Keratinocyte (primary cell): ENCODE results near the gene ACP7. TPM values are rescaled to one million over a fixed set of nuclear protein-coding genes. Genes with fewer than 3 reads are reported as not detected.
A peak's percentile ranks its signal among the peaks of the same experiment; 100 is the strongest.

Source experiments
- DNase-seq: peaks from one replicate; pipeline ENCODE4 v3.0.0-alpha.2; 2011; ENCODE audit warnings: low read depth, missing footprints, low spot score
- FAIRE-seq: peaks from 2 replicates; lab custom pipeline; 2011; peaks lifted over from hg19 to GRCh38; lab: Jason Lieb, UNC
- H2AFZ ChIP-seq: 2 replicates; pipeline ENCODE4 v1.6.0; 2012; ENCODE audit warnings: low read length, control low read depth, inconsistent platforms; ENCODE audit not compliant: control insufficient read depth
- H3K27ac ChIP-seq: 2 replicates; pipeline ENCODE4 v1.5.1; 2011; ENCODE audit warnings: low read length; ENCODE audit not compliant: control insufficient read depth, insufficient read depth
- H3K27me3 ChIP-seq: 3 replicates; pipeline ENCODE4 v1.6.0; 2011; ENCODE audit warnings: low read length; ENCODE audit not compliant: control insufficient read depth, insufficient read depth; ENCODE audit errors: extremely low read depth
- H3K36me3 ChIP-seq, 2 experiments: 2 replicates in 1 of 2; 3 replicates in 1 of 2; pipeline ENCODE4 v1.5.1; 2011; ENCODE audit warnings: low read length in 2 of 2, mild to moderate bottlenecking in 1 of 2; ENCODE audit not compliant: control insufficient read depth in 2 of 2, insufficient read depth in 2 of 2; ENCODE audit errors: extremely low read depth in 1 of 2
- H3K4me1 ChIP-seq: 3 replicates; pipeline ENCODE4 v1.5.1; 2011; ENCODE audit warnings: low read length; ENCODE audit not compliant: control insufficient read depth, insufficient read depth; ENCODE audit errors: extremely low read depth
- H3K4me2 ChIP-seq: 3 replicates; pipeline ENCODE4 v1.6.0; 2011; ENCODE audit warnings: low read depth, low read length; ENCODE audit not compliant: control insufficient read depth, insufficient read depth; ENCODE audit errors: extremely low read depth
- H3K4me3 ChIP-seq, 3 experiments: fragments of 200-600 bp in 1 of 3; sonication (generic) in 1 of 3; 2 replicates in 2 of 3; 3 replicates in 1 of 3; pipeline ENCODE4 v1.5.1; 2011 to 2016; ENCODE audit warnings: low read length in 3 of 3, mild to moderate bottlenecking in 3 of 3, control low read depth in 2 of 3, inconsistent platforms in 1 of 3, low read depth in 1 of 3, mixed read lengths in 1 of 3, mixed run types in 1 of 3, moderate library complexity in 1 of 3; ENCODE audit not compliant: control insufficient read depth in 2 of 3, insufficient read depth in 2 of 3; ENCODE audit errors: extremely low read depth in 1 of 3
- H3K79me2 ChIP-seq: 2 replicates; pipeline ENCODE4 v1.6.0; 2012; ENCODE audit warnings: low read length; ENCODE audit not compliant: control insufficient read depth, insufficient read depth
- H3K9ac ChIP-seq: 3 replicates; pipeline ENCODE4 v1.6.0; 2011; ENCODE audit warnings: low read length; ENCODE audit not compliant: control insufficient read depth, insufficient read depth; ENCODE audit errors: extremely low read depth
- H3K9me1 ChIP-seq: 3 replicates; pipeline ENCODE4 v1.6.0; 2011; ENCODE audit warnings: low read length; ENCODE audit not compliant: control insufficient read depth, insufficient read depth; ENCODE audit errors: extremely low read depth
- H3K9me3 ChIP-seq: 2 replicates; pipeline ENCODE4 v1.5.1; 2012; ENCODE audit warnings: low read depth, low read length; ENCODE audit not compliant: control insufficient read depth
- H4K20me1 ChIP-seq: 3 replicates; pipeline ENCODE4 v1.6.0; 2011; ENCODE audit warnings: low read length; ENCODE audit not compliant: control insufficient read depth, insufficient read depth; ENCODE audit errors: extremely low read depth
- CTCF ChIP-seq, 3 experiments: IDR thresholded peaks in 1 of 3; conservative IDR thresholded peaks in 1 of 3; optimal IDR thresholded peaks in 1 of 3; 2 replicates in 2 of 3; 3 replicates in 1 of 3; pipeline versions ENCODE3 to v1.5.1; 2011; ENCODE audit warnings: low read length in 3 of 3, mild to moderate bottlenecking in 3 of 3, moderate library complexity in 2 of 3, control low read depth in 1 of 3, inconsistent platforms in 1 of 3; ENCODE audit not compliant: insufficient read depth in 2 of 3; ENCODE audit errors: extremely low read depth in 1 of 3
- EZH2 ChIP-seq: IDR thresholded peaks from one replicate; pipeline ENCODE4 v1.6.1; 2012; ENCODE audit warnings: inconsistent platforms, mild to moderate bottlenecking, low read length, moderate library complexity
- dilution Hi-C: fragments of 300-500 bp; cut with MboI; formaldehyde crosslinking; loops from one replicate; pipeline ENCODE4 v1.7.0; 2020; ENCODE audit warnings: low sequenced_read_pairs; ENCODE audit not compliant: extremely low pct_ligation_motif_present
- polyA plus RNA-seq, 5 experiments: library from polyadenylated mRNA; depleted of rRNA in 3 of 5; stranded (reverse) in 3 of 5; stranded (forward) in 1 of 5; unstranded in 1 of 5; fragments of >200 nt; gene quantifications; 1 replicate in 1 of 5; 2 replicates in 3 of 5; 3 replicates in 1 of 5; pipeline versions ENCODE4 v1.2.1 to v1.2.3, GENCODE V29; 2011 to 2012; ENCODE audit warnings: missing spikeins in 2 of 5, low read depth in 1 of 5, low replicate concordance in 1 of 5

ACP7 gene
- polyA plus RNA-seq, 1 donor (not counting 4 experiments of a cell fraction or from before 2014, with no cell fraction given), result 0.09 TPM

- Histone ChIP-seq H3K9ac (no peak overlapping the region), H3K27ac (no peak overlapping the region), H3K36me3 (no peaks in the 10 kb centered on the region), H3K4me2 (no peak overlapping the region), H3K4me1 (no peaks in the 10 kb centered on the region), H3K27me3 (no peaks in the 10 kb centered on the region), H3K9me3 (no peaks in the 10 kb centered on the region), H3K4me3 (no peak overlapping the region), H4K20me1 (no peaks in the 10 kb centered on the region), H2AFZ (no peak overlapping the region), H3K9me1 (no peaks in the 10 kb centered on the region), H3K79me2 (no peaks in the 10 kb centered on the region)
- FAIRE-seq (no peak), DNase-seq (no peak)
- dilution Hi-C loops, result no loop called here
- no peak for TF ChIP-seq EZH2
- no peak for TF ChIP-seq CTCF (optimal IDR thresholded peaks at IDR 0.05 in 1 of 3, IDR thresholded peaks at IDR 0.05 in 1 of 3, conservative IDR thresholded peaks at IDR 0.05 in 1 of 3; ENCODE audit: extremely low read depth in 1 of 3, insufficient read depth in 2 of 3, low read length in 3 of 3)
Measured at GRCh38 chr19:39047073-39047472, 37.1 kb upstream of the ACP7 start.

GRCh38 chr19:39052243-39052746, 31.9 kb upstream of the ACP7 start:
- no peak overlapping the region for H3K27ac ChIP-seq
- H3K4me2 ChIP-seq, result no peak overlapping the region
- no peaks in the 10 kb centered on the region for H4K20me1 ChIP-seq
- no peak overlapping the region for H3K4me3 ChIP-seq
- H3K36me3 ChIP-seq, result no peaks in the 10 kb centered on the region
- H3K9me3 ChIP-seq, result no peaks in the 10 kb centered on the region
- TF ChIP-seq CTCF (optimal IDR thresholded peaks at IDR 0.05 in 1 of 3, IDR thresholded peaks at IDR 0.05 in 1 of 3, conservative IDR thresholded peaks at IDR 0.05 in 1 of 3; ENCODE audit: extremely low read depth in 1 of 3, insufficient read depth in 2 of 3, low read length in 3 of 3) (peak; percentile 77 to 96 (median 90)), EZH2 (no peak)
- DNase-seq, result no peak
- H3K9me1 ChIP-seq, result no peaks in the 10 kb centered on the region
- no peaks in the 10 kb centered on the region for H3K79me2 ChIP-seq
- H3K4me1 ChIP-seq, result peaks cover 4% of the 10 kb centered on the region
- no peak overlapping the region for H3K9ac ChIP-seq
- H3K27me3 ChIP-seq, result no peaks in the 10 kb centered on the region
- no peak for FAIRE-seq
- dilution Hi-C loops, result no loop called here
- peak overlapping the region; percentile 36 for H2AFZ ChIP-seq
